GM21367 (cell line): Measurements from ENCODE around the gene MSTN.
"Not testable (repeated sequence)": the region's sequence is repeated elsewhere in the genome, so short reads cannot be mapped to it uniquely, and the experiment has no call there.

Source experiments
- ATAC-seq: cut with Tn5 transposase; IDR thresholded peaks from one replicate; pipeline ENCODE4 v1.9.1; 2021; ENCODE audit not compliant: unreplicated experiment

The MSTN gene

GRCh38 chr2:190065839-190066238 is 3.3 kb upstream of the MSTN start:
- ATAC-seq = no peak

GRCh38 chr2:190063624-190064023 is 1.1 kb upstream of the MSTN start:
- no peak for ATAC-seq

DNA sequence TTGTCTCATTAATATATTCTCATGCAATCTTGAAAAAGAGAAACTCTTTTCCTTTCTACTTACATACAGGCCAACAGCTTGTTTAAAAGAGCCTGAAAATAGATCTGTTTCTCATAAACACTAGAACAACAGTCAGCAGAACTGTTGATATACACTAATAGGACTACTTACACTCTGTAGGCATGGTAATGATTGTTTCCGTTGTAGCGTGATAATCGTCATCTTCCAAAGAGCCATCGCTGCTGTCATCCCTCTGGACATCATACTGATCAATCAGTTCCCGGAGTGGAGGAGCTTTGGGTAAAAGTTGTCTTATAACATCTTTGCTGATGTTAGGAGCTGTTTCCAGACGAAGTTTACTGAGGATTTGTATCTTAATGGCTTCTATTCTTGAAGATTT is 476 bp downstream of the MSTN start:
- no peak for ATAC-seq

- ATAC-seq = no peak
Measured at GRCh38 chr2:190060626-190061025, 1.9 kb downstream of the MSTN start.

DNA sequence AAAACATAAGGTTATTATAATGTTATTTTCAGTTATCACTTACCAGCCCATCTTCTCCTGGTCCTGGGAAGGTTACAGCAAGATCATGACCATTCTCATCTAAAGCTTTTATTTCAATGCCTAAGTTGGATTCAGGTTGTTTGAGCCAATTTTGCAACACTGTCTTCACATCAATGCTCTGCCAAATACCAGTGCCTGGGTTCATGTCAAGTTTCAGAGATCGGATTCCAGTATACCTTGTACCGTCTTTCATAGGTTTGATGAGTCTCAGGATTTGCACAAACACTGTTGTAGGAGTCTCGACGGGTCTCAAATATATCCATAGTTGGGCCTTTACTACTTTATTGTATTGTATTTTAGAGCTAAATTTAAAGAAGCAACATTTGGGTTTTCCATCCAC is 2.5 kb downstream of the MSTN start:
- ATAC-seq = no peak

- no peak for ATAC-seq
Measured at GRCh38 chr2:190053426-190053825, 9.1 kb downstream of the MSTN start.

GRCh38 chr2:190052307-190052706 is 10.2 kb downstream of the MSTN start:
- ATAC-seq = no peak

- no peak for ATAC-seq
Measured at GRCh38 chr2:190051223-190051622, 11.3 kb downstream of the MSTN start.

DNA sequence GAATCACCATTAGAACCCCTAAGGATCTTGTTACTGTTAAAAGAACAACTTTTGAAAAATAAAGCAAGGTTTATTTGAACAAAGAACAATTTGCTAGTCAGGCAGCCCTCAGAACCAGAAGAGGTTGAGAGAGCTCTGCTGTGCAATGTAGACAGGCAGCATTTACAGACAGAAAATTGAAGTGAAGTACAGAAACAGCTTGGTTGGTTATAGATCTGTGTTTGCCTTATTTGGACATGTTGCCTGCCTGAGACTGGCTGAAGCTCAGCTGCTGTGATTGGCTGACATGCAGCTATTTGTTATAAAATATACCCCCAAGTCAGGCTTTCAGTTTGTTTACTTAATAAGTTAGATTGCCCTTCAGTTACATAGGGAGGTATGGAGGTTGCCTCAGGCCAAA is 12.5 kb downstream of the MSTN start:
- no peak for ATAC-seq

GRCh38 chr2:190044866-190045265 is 17.7 kb downstream of the MSTN start:
- no peak for ATAC-seq

GRCh38 chr2:190043441-190043840 is 19.1 kb downstream of the MSTN start:
- ATAC-seq = no peak

DNA sequence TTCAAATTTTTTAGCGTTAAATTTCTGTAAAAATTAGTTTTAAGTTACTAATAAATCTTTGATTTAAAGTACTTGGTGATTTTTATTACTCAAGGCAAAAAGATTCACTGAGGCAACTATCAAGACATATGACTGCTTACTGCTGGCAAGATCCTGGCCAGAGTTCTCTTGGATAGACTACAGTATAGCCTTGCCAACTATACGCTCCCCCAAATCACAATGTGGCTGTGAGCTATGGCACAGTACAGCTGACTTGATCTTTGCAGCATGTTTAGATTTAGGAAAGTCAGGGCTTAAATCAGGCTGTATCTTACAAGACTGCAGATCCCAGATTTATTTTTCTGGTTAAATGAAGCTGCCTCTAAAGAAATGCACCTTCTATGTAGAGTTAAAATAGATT is 26.5 kb downstream of the MSTN start:
- ATAC-seq = no peak

- ATAC-seq = not testable (repeated sequence)
Measured at GRCh38 chr2:190034417-190034816, 28.1 kb downstream of the MSTN start.

DNA sequence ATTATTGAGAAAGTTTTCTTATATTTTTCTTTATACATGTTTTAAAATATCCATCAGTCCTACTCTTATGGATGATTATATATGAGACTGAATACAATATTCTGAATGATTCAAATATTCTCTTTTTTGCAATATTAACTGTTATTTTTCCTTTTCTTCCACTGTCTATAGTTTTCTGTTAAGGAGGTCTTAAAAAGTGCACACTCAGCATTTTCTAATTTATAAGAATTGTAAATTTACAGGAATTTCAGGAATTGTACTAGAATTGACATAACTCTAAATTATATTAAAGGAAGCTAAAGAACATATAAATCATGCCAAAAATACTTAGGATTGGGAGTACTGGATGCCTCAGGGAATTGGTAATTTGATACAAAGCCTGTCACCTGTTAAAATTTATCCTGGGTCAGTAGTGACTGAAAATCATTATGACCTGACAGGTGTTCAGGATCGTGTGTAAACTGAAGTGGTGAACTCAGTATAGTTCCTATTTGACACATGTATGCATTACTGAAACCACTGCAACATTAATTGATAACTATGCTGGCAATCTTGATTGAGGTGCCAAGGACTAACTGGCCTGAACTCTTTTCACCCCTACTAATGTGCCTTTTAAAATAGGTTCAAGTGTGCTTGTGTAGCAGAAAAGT is 30.4 kb downstream of the MSTN start:
- no peak for ATAC-seq

- ATAC-seq = peak; percentile 77
Measured at GRCh38 chr2:190023860-190024259, 38.7 kb downstream of the MSTN start.

- ATAC-seq = no peak
Measured at GRCh38 chr2:190020720-190021119, 41.8 kb downstream of the MSTN start.

DNA sequence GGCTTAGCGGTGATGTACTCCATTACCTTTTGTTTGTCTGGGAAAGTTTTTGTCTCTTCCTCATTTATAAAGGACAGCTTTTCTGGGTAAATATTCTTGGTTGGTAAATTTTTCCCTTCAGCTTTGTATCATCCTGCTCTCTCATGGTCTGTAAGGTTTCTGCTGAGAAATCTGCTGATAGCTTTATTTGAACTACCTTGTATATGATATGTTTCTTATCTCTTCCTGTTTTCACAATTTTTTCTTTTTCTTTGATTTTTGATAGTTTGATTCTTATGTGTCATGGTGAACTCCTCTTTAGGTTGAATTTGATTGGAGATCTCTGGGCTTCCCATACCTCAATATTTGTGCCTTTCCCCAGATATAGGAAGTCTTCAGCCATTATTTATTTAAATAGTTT is 44.7 kb downstream of the MSTN start:
- ATAC-seq = no peak

- ATAC-seq = not testable (repeated sequence)
Measured at GRCh38 chr2:190015969-190016368, 46.6 kb downstream of the MSTN start.
